Measurements from ENCODE around the gene NBAS.
"Not testable (repeated sequence)": the region's sequence is repeated elsewhere in the genome, so short reads cannot be mapped to it uniquely, and the experiment has no call there.

The NBAS gene

DNA sequence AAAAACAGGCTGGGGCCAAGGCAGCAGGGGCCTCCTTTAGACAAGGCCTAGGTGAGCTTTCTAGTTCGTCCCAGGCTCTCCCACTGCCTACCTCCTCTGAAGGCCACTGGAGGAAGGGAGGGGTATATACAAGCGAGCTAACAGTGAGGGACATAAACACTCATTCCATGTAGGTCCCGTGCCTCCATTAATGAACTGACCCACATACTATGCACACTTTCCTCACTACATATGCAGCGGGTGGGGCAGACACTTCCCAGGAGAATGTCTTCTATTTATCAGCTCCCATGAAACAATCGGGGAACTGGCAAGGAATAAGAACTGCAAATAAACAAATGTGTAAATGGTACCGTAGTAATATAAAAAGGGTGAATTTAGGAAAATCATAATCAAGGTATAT, 336.5 kb downstream of the NBAS start:
- no peak overlapping the region for H3K4me3 ChIP-seq (ENCODE audit: control insufficient read depth, low read depth, low read length)
- TF ChIP-seq, protein P1, sequence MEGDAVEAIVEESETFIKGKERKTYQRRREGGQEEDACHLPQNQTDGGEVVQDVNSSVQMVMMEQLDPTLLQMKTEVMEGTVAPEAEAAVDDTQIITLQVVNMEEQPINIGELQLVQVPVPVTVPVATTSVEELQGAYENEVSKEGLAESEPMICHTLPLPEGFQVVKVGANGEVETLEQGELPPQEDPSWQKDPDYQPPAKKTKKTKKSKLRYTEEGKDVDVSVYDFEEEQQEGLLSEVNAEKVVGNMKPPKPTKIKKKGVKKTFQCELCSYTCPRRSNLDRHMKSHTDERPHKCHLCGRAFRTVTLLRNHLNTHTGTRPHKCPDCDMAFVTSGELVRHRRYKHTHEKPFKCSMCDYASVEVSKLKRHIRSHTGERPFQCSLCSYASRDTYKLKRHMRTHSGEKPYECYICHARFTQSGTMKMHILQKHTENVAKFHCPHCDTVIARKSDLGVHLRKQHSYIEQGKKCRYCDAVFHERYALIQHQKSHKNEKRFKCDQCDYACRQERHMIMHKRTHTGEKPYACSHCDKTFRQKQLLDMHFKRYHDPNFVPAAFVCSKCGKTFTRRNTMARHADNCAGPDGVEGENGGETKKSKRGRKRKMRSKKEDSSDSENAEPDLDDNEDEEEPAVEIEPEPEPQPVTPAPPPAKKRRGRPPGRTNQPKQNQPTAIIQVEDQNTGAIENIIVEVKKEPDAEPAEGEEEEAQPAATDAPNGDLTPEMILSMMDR (conservative IDR thresholded peaks at IDR 0.05; ENCODE audit: control insufficient read depth, insufficient read depth, low read depth, low read length): no peak

DNA sequence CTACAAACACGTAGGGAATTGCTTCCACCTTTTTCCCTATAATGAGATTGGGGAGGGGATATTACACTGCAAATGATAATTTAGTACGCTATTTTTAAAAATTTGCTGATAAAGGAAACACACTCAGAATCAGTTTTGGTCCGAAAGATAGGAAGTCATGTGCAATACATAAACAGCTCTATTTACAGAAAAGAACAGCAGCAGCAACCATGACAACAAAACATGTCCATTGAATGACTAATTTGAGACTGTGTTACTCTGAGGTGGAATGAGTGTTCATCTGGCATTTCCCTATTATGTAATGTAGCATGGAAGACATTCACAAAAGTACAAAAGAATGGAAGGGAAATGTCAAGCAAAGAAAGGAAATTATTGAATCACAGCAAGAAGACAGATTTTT, 337.2 kb downstream of the NBAS start:
- no peak overlapping the region for H3K4me3 ChIP-seq (ENCODE audit: control insufficient read depth, low read depth, low read length)
- TF ChIP-seq, protein P1 (conservative IDR thresholded peaks at IDR 0.05; ENCODE audit: control insufficient read depth, insufficient read depth, low read depth, low read length): no peak
- DNase-seq (ENCODE audit: low read depth): peak; percentile 88

More for the DNA sequence above, 336.5 kb downstream of the NBAS start:
- DNase-seq (ENCODE audit: low read depth): no peak

DNA sequence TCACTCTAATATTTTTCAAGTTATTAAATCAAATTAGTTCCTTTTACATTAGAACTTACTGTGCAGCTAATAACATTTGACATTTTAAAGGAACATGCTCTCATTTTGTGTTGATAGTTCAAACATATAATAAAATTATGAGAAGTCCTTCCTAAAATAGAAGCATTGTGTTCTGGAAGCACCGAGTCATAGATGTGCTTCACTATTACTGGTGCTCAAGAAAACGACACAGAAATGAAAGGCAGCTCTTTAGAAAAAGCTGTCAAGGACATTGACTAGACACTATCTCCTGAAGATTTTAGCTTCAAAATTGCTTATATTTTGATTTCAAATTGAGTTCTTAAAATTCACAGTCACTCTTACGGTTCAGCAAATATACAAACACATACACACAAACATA, 338.3 kb downstream of the NBAS start:
- TF ChIP-seq, protein P1 (conservative IDR thresholded peaks at IDR 0.05; ENCODE audit: control insufficient read depth, insufficient read depth, low read depth, low read length): no peak
- no peak for DNase-seq (ENCODE audit: low read depth)
- H3K4me3 ChIP-seq (ENCODE audit: control insufficient read depth, low read depth, low read length): no peak overlapping the region

DNA sequence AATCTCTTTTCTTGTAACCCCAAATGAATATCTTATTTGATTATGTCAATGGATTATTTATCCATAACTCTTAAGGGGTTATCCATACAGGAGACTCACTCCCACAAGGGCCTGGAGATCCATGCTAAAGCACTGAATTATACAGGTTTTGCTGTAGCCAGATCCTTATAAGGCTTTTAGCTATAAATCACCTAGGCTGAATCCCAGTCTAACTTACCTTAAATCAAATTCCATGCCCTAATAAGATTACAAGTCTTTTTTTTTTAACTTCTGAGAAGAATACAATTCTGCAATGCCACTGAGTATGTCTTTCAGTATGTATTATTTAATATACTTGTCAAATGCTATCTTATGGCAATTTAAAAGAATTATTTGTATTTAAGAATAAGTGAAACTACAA, 340.5 kb downstream of the NBAS start:
- TF ChIP-seq, protein P1 (conservative IDR thresholded peaks at IDR 0.05; ENCODE audit: control insufficient read depth, insufficient read depth, low read depth, low read length): no peak
- H3K4me3 ChIP-seq (ENCODE audit: control insufficient read depth, low read depth, low read length): no peak overlapping the region
- DNase-seq (ENCODE audit: low read depth): no peak

DNA sequence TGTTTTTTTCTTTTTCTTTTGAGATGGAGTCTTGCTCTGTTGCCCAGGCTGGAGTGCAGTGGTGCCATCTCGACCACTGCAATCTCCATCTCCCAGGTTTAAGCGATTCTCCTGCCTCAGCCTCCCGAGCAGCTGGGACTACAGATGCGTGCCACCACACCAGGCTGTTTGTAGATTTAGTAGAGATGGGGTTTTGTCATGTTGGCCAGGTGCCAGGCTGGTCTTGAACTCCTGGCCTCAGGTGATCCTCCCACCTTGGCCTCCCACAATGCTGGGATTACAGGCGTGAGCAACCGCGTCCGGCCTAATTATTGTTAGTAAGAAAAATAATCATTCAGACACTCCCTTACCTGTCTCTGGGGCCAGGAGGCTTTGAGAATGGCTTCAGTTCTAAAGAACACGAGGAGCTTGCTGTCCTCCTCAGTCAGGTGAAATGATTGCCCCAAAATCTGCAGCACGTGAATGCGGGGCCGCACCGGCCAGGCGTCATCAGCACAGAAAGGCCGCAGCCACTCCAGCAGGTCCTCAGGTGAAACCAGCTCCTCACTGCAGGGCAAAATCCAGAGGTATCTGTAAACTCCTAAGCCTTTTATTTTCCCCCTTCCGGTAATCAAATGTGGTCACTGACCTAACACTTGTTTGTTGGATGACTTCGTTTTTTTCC, 342.6 kb downstream of the NBAS start:
- TF ChIP-seq, protein P1 (conservative IDR thresholded peaks at IDR 0.05; ENCODE audit: control insufficient read depth, insufficient read depth, low read depth, low read length): no peak
- H3K4me3 ChIP-seq (ENCODE audit: control insufficient read depth, low read depth, low read length): no peak overlapping the region
- DNase-seq (ENCODE audit: low read depth): no peak

DNA sequence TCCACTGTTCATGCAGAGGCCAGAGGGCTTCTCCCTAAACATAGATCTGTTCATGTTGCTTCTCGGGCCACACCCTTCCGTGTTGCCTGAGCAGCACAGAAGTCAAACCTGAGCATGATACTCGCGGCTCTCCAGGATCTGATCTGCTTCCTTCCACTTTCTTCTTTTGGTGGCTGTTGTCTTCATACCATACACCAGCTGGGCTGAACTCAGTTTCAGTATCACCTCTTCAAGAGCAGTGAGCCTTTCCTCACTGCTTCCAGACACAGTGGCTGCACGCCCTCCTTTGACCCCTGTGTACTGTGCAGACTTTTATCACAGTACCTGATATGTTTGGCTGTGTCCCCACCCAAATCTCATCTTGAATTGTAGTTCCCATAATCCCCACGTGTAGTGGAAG, 348.9 kb downstream of the NBAS start:
- no peak overlapping the region for H3K4me3 ChIP-seq (ENCODE audit: control insufficient read depth, low read depth, low read length)
- no peak for DNase-seq (ENCODE audit: low read depth)
- TF ChIP-seq, protein P1 (conservative IDR thresholded peaks at IDR 0.05; ENCODE audit: control insufficient read depth, insufficient read depth, low read depth, low read length): no peak

DNA sequence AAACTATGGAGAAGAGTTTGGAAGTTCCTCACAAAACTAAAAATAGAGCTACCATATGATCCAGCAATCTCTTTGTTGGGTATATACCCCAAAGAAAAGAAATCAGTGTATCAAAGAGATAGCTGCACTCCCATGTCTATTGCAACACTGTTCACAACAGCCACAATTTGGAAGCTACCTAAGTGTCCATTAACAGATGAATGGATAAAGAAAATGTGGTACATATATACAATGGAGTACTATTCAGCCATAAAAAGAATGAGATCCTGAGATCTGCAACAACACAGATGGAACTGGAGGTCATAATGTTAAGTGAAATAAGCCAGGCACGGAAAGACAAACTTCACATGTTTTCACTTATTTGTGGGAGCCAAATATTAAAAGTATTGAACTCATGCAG, 350.6 kb downstream of the NBAS start:
- DNase-seq (ENCODE audit: low read depth); H3K4me3 ChIP-seq (ENCODE audit: control insufficient read depth, low read depth, low read length): not testable (repeated sequence)
